Stomach smooth muscle (tissue), 2 donors: ENCODE measurements around the gene KIF4A.

Experiments
- H3K27ac ChIP-seq: one replicate; pipeline ENCODE4 v1.7.0; 2013; ENCODE audit warnings: mild to moderate bottlenecking, low read length, inconsistent platforms
- H3K27me3 ChIP-seq, 2 donors: one replicate each; pipeline ENCODE4 v1.7.0; 2013; ENCODE audit warnings: low read length in 2 of 2; ENCODE audit not compliant: insufficient read depth in 2 of 2, control insufficient read depth in 1 of 2
- H3K36me3 ChIP-seq, 2 donors: one replicate each; pipeline ENCODE4 v1.7.0; 2013; ENCODE audit warnings: low read length in 2 of 2; ENCODE audit not compliant: control insufficient read depth in 2 of 2, insufficient read depth in 2 of 2
- H3K4me1 ChIP-seq: one replicate; pipeline ENCODE4 v1.7.0; 2013; ENCODE audit warnings: low read length; ENCODE audit not compliant: control insufficient read depth, insufficient read depth
- H3K4me3 ChIP-seq, 2 donors: one replicate each; pipeline ENCODE4 v1.7.0; 2013; ENCODE audit warnings: low read length in 2 of 2
- H3K9ac ChIP-seq, 2 donors: one replicate each; pipeline ENCODE4 v1.7.0; 2013; ENCODE audit warnings: low read length in 2 of 2, mild to moderate bottlenecking in 1 of 2
- H3K9me3 ChIP-seq, 2 donors: one replicate each; pipeline ENCODE4 v1.7.0; 2013; ENCODE audit warnings: low read length in 2 of 2; ENCODE audit not compliant: control insufficient read depth in 2 of 2
- donor health status: healthy.
- donor health status: Pancreatic carcinoma.

The KIF4A gene

GRCh38 chrX:70426286-70427278, 136.7 kb downstream of the KIF4A start:
- Histone ChIP-seq H3K4me3 (no peak overlapping the region), H3K9me3 (no peaks in the 10 kb centered on the region), H3K36me3 (no peaks in the 10 kb centered on the region), H3K27ac (no peak overlapping the region), H3K27me3 (peaks cover 0 to 37% of the 10 kb centered on the region in 2 donors), H3K9ac (no peak overlapping the region), H3K4me1 (no peaks in the 10 kb centered on the region)

GRCh38 chrX:70427365-70427764, 137.5 kb downstream of the KIF4A start:
- no peaks in the 10 kb centered on the region for H3K4me1 ChIP-seq
- H3K27ac ChIP-seq = no peak overlapping the region
- peaks cover 0 to 33% of the 10 kb centered on the region in 2 donors for H3K27me3 ChIP-seq

GRCh38 chrX:70429759-70430158, 139.9 kb downstream of the KIF4A start:
- H3K36me3 ChIP-seq = no peaks in the 10 kb centered on the region
- peaks cover 0 to 21% of the 10 kb centered on the region in 2 donors for H3K27me3 ChIP-seq
- H3K4me3 ChIP-seq = no peak overlapping the region
- no peaks in the 10 kb centered on the region for H3K9me3 ChIP-seq
- no peak overlapping the region for H3K27ac ChIP-seq
- peaks cover 7% of the 10 kb centered on the region for H3K4me1 ChIP-seq
- no peak overlapping the region for H3K9ac ChIP-seq

More at GRCh38 chrX:70427365-70427764, 137.5 kb downstream of the KIF4A start:
- no peaks in the 10 kb centered on the region for H3K9me3 ChIP-seq
- H3K4me3 ChIP-seq = no peak overlapping the region
- H3K36me3 ChIP-seq = no peaks in the 10 kb centered on the region
- H3K9ac ChIP-seq = no peak overlapping the region

DNA sequence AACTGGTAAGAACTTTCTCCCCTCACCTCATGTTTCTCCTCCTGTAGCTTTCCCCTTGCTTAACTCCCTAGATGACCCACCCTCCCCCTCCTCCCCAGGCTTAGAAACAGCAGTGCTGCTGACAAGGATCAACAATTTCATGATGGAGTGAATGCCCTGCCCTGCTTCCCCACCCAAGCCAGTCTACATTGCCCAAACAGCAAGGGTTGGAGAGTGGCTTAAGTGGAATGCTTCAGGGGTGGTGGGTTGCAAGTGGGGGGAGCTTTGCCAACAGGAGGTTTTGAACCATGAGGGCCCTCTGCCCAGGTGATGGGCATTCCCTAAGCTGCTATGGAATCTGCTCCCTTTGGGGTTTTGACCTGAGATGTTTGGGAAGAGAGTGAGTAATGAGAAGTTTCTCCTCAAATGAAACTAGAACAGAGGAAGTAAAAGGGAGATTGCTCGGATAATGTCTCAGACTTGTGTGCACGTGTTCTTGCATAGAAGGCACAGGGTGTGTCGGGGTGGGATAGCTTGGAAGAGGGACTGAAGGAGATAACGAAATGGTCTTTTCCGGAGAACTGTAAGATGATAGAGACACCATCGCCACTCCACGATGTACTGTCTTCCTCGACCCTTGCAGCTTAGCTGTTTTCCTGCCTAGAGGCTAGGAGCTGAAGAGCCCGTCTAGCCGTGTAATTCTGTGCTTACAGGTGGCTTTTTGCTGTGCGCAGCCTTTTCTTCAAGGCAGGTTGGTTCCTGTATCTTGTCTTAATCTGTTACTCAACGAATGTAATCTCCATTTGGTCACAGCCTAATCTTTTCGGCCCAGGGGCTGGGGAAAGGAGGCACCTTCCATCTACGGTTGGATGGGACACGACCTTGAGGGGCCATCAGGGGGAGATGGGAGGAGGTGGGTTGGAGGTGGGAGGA, 143.3 kb downstream of the KIF4A start:
- H3K27ac ChIP-seq = no peak overlapping the region
- peak overlapping the region in 1 of 2 donors; percentile 29 for H3K9ac ChIP-seq
- H3K36me3 ChIP-seq = no peaks in the 10 kb centered on the region
- H3K9me3 ChIP-seq = no peaks in the 10 kb centered on the region
- H3K27me3 ChIP-seq = peaks cover 0 to 25% of the 10 kb centered on the region in 2 donors
- H3K4me3 ChIP-seq = peak overlapping the region; percentile 84
- peaks cover 10% of the 10 kb centered on the region for H3K4me1 ChIP-seq

DNA sequence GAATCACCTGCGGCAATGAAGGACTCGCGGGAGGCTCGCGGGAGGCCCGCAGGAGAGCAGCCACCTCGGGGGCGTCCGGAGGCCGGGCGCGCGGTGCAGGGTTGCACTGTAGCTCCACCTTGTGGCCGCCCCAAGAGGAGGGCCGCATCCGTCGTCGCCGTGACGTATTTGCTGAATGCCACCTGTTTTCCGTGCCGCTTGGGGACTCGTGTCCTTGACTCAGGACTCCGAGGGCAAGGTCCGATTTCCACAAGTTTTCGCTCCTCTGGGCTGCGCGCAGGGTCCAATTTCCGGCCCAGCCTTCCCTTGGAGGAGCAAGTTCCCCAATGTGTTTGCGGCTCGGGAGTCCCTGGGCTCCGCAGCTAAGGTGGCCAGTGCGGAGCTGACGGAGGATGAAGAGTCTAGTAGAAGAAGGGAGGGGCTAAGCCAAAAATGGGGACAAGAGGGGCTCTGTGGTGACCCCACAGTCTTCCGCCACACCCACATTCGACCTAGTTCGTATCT, 144.0 kb downstream of the KIF4A start:
- Histone ChIP-seq H3K4me3 (peak overlapping the region; percentile 84), H3K36me3 (no peaks in the 10 kb centered on the region), H3K4me1 (peaks cover 10% of the 10 kb centered on the region), H3K27ac (peak overlapping the region; percentile 49), H3K27me3 (peaks cover 0 to 21% of the 10 kb centered on the region in 2 donors), H3K9ac (peak overlapping the region; percentile 67 to 82), H3K9me3 (no peaks in the 10 kb centered on the region)

- peak overlapping the region; percentile 84 for H3K4me3 ChIP-seq
- H3K27ac ChIP-seq = peak overlapping the region; percentile 49
- H3K36me3 ChIP-seq = no peaks in the 10 kb centered on the region
- H3K4me1 ChIP-seq = peaks cover 10% of the 10 kb centered on the region
- H3K9ac ChIP-seq = peak overlapping the region; percentile 67 to 82
- H3K9me3 ChIP-seq = no peaks in the 10 kb centered on the region
- H3K27me3 ChIP-seq = peaks cover 0 to 23% of the 10 kb centered on the region in 2 donors
Measured at GRCh38 chrX:70434352-70434866, 144.5 kb downstream of the KIF4A start.

DNA sequence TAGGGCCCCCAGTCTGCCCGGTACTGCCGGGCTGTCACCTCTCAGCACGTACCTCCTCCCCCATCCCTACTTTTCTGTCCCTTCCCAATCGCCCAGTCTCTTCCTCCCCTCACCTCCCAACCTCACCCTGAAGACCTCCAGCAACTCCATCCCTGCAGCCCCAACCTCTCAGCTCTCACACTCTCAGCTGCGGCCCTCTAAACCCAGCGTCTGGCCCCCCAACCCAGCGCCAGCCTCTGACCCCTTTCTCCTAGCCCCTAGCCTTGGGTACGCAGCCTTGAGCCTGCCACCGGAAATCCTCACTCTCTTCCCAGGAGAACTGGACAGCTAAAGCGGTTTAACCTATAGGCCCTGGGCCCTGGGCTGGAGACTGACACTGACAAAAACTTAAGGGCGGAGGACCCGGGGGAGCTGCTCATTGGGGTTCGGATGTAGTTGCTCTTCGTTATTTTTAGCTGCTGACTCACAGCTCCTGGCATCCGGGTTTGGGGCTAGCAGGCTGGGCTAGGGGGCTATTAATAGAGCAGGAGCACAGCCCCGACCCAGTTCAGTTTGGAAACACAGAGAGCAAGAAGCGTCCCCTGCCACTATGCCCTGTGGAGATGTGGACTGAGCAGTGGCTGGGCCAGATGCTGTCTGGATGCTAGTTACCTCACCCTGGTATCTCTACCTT, 145.1 kb downstream of the KIF4A start:
- Histone ChIP-seq H3K9me3 (no peaks in the 10 kb centered on the region), H3K4me3 (peak overlapping the region; percentile 84), H3K27me3 (peaks cover 0 to 19% of the 10 kb centered on the region in 2 donors), H3K27ac (peak overlapping the region; percentile 24), H3K4me1 (peaks cover 10% of the 10 kb centered on the region), H3K36me3 (no peaks in the 10 kb centered on the region), H3K9ac (peak overlapping the region; percentile 21 to 28)

GRCh38 chrX:70436343-70436742, 146.4 kb downstream of the KIF4A start:
- H3K27me3 ChIP-seq = peaks cover 0 to 19% of the 10 kb centered on the region in 2 donors
- no peaks in the 10 kb centered on the region for H3K36me3 ChIP-seq
- H3K4me3 ChIP-seq = no peak overlapping the region
- peaks cover 10% of the 10 kb centered on the region for H3K4me1 ChIP-seq
- no peak overlapping the region for H3K9ac ChIP-seq
- H3K27ac ChIP-seq = no peak overlapping the region
- no peaks in the 10 kb centered on the region for H3K9me3 ChIP-seq

- H3K4me3 ChIP-seq = no peak overlapping the region
- no peaks in the 10 kb centered on the region for H3K36me3 ChIP-seq
- H3K4me1 ChIP-seq = peaks cover 10% of the 10 kb centered on the region
- no peaks in the 10 kb centered on the region for H3K9me3 ChIP-seq
- no peak overlapping the region for H3K27ac ChIP-seq
- no peak overlapping the region for H3K9ac ChIP-seq
- peaks cover 0 to 21% of the 10 kb centered on the region in 2 donors for H3K27me3 ChIP-seq
Measured at GRCh38 chrX:70437011-70437410, 147.1 kb downstream of the KIF4A start.
